ENCODE data around the gene EDEM3.

DNA sequence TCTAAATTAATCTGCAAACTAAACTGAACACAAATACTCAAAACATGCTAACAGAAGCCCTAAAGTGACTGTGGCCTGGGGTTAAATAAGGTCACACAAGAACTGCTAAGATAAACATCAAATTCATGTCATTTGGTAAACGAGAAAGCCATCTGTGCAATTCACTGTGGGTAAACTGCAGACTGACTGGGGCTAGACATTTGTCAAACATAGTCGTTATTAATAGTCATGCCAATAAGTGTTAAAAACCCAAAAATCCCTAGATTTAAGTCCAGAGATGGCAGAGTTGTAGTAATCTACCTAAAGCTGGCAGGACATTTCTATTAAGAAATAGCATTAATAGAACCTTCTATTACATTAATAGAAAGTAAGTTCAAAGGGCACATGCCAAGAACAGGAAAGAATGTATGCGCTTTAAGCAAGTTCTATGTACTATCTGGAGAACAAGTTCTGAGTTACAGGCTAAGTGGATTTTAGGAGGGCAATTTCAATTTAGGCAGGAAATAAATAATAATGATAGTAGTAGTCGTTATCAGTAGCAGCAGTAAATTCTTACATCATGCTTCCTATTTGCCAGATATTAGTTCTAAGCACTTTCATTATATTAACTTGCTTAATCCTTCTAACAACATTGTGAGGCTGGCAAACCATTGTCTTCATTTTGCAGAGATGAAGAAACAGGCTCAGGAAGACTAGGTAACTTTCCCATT is 8.6 kb downstream of the EDEM3 start:
- no peak for TF ChIP-seq CTCF (conservative IDR thresholded peaks at IDR 0.05 in 1 of 2, IDR thresholded peaks at IDR 0.05 in 1 of 2; ENCODE audit: extremely low read depth in 1 of 2, insufficient read depth in 1 of 2, low read depth in 1 of 2, low read length in 2 of 2)
- no peak for TF ChIP-seq EZH2 (IDR thresholded peaks at IDR 0.05; ENCODE audit: borderline replicate concordance, low read length)
